GM18511 (cell line): Measurements from ENCODE around the gene FIBCD1.

Experiments used
- ATAC-seq: cut with Tn5 transposase; IDR thresholded peaks from one replicate; pipeline ENCODE4 v1.9.1; 2021; ENCODE audit warnings: mild to moderate bottlenecking, moderate library complexity; ENCODE audit not compliant: unreplicated experiment

The FIBCD1 gene

GRCh38 chr9:130938652-130939404 lies at the start of gene FIBCD1:
FIBCD1 (minus strand) TSS chr9:130939247; CDS start chr9:130938607, 640 bp downstream.
- no peak for ATAC-seq

GRCh38 chr9:130988400-130988747 lies 49.3 kb upstream of the FIBCD1 start:
- no peak for ATAC-seq

- no peak for ATAC-seq
Observed at GRCh38 chr9:130987738-130988399, 48.8 kb upstream of the FIBCD1 start.

- ATAC-seq: no peak
Observed at GRCh38 chr9:130987054-130987453, 48.0 kb upstream of the FIBCD1 start.

GRCh38 chr9:130986356-130986965 lies 47.4 kb upstream of the FIBCD1 start:
- ATAC-seq: no peak

- ATAC-seq: no peak
Observed at GRCh38 chr9:130985606-130986162, 46.6 kb upstream of the FIBCD1 start.

- ATAC-seq: no peak
Observed at GRCh38 chr9:130985029-130985428, 46.0 kb upstream of the FIBCD1 start.

- no peak for ATAC-seq
Observed at GRCh38 chr9:130984521-130984920, 45.5 kb upstream of the FIBCD1 start.

GRCh38 chr9:130983970-130984369 lies 44.9 kb upstream of the FIBCD1 start:
- ATAC-seq: no peak

- ATAC-seq: no peak
Observed at GRCh38 chr9:130983359-130983670, 44.3 kb upstream of the FIBCD1 start.

- ATAC-seq: no peak
Observed at GRCh38 chr9:130982636-130983358, 43.8 kb upstream of the FIBCD1 start.

GRCh38 chr9:130981756-130982137 lies 42.7 kb upstream of the FIBCD1 start:
- ATAC-seq: no peak

- ATAC-seq: no peak
Observed at GRCh38 chr9:130981002-130981755, 42.1 kb upstream of the FIBCD1 start.

GRCh38 chr9:130980526-130980925 lies 41.5 kb upstream of the FIBCD1 start:
- no peak for ATAC-seq

- no peak for ATAC-seq
Observed at GRCh38 chr9:130979591-130980385, 40.7 kb upstream of the FIBCD1 start.

- ATAC-seq: no peak
Observed at GRCh38 chr9:130977811-130978221, 38.8 kb upstream of the FIBCD1 start.

- ATAC-seq: no peak
Observed at GRCh38 chr9:130975932-130976841, 37.1 kb upstream of the FIBCD1 start.

- no peak for ATAC-seq
Observed at GRCh38 chr9:130975156-130975555, 36.1 kb upstream of the FIBCD1 start.

- ATAC-seq: no peak
Observed at GRCh38 chr9:130974697-130975096, 35.6 kb upstream of the FIBCD1 start.
